GM12878 (cell line): ENCODE measurements around the gene CREBBP. TPM values are rescaled to one million over a fixed set of nuclear protein-coding genes. Genes with fewer than 3 reads are reported as not detected.

ENCODE experiments used
- ATAC-seq: fragments of 200-7000 bp; cut with Tn5 transposase; 3 replicates; pipeline ENCODE4 v1.9.1; 2020; ENCODE audit warnings: mild to moderate bottlenecking, moderate library complexity
- Bru-seq: library from RNA; stranded (reverse); fragments of 400-500 nt; gene quantifications from one replicate; lab custom pipeline; 2021; lab: Mats Ljungman, UMichigan
- BruChase-seq, 2 experiments: library from RNA; stranded (reverse); fragments of 400-500 nt; gene quantifications; one replicate each; lab custom pipeline; 2021; lab: Mats Ljungman, UMichigan
- BruUV-seq: library from RNA; stranded (reverse); fragments of 400-500 nt; replicated peaks from 2 replicates; lab custom pipeline; 2021; lab: Mats Ljungman, UMichigan
- CTCF ChIA-PET: fragments of 300-600 bp; sonication (Branson Sonifier 250); formaldehyde crosslinking; extraction: SDS; loops from one replicate; lab custom pipeline; 2021; ENCODE audit warnings: inconsistent platforms; lab: Yijun Ruan, JAX
- POLR2A ChIA-PET: fragments of 350-600 bp; formaldehyde crosslinking; extraction: SDS; loops from one replicate; lab custom pipeline; 2021; ENCODE audit warnings: inconsistent platforms; lab: Charles Lee
- RAD21 ChIA-PET: fragments of 300-600 bp; sonication (Branson Sonifier 250); formaldehyde crosslinking; loops from one replicate; lab custom pipeline; 2023; ENCODE audit warnings: antibody characterized with exemption; ENCODE audit not compliant: unreplicated experiment; lab: Charles Lee
- SMC1A ChIA-PET: fragments of 300-600 bp; sonication (Branson Sonifier 250); formaldehyde crosslinking; loops from one replicate; lab custom pipeline; 2023; ENCODE audit not compliant: unreplicated experiment, uncharacterized antibody; lab: Charles Lee
- DNase-seq: peaks from one replicate; pipeline ENCODE4 v3.0.0-alpha.2; 2011; ENCODE audit warnings: low read depth, low spot score
- FAIRE-seq: peaks from 3 replicates; lab custom pipeline; 2011; peaks lifted over from hg19 to GRCh38; lab: Jason Lieb, UNC
- H2AFZ ChIP-seq: 2 replicates; pipeline ENCODE4 v1.6.0; 2011; ENCODE audit warnings: low read depth, low read length, control low read depth; ENCODE audit not compliant: control insufficient read depth
- H3K27ac ChIP-seq: 2 replicates; pipeline ENCODE4 v1.5.1; 2011; ENCODE audit warnings: control low read depth; ENCODE audit not compliant: control insufficient read depth, insufficient read depth
- H3K27me3 ChIP-seq, 2 experiments: replicated peaks in 1 of 2; 2 replicates each; pipeline versions ENCODE4 v1.6.0 to v1.6.1; 2011; ENCODE audit warnings: low read length in 1 of 2; ENCODE audit not compliant: control insufficient read depth in 2 of 2, insufficient read depth in 2 of 2
- H3K36me3 ChIP-seq, 2 experiments: 2 replicates each; pipeline ENCODE4 v1.5.1; 2011; ENCODE audit warnings: low read length in 1 of 2; ENCODE audit not compliant: control insufficient read depth in 2 of 2, insufficient read depth in 2 of 2
- H3K4me1 ChIP-seq: 2 replicates; pipeline ENCODE4 v1.6.1; 2011; ENCODE audit warnings: mild to moderate bottlenecking, low read length, moderate library complexity, mixed read lengths; ENCODE audit not compliant: control insufficient read depth, insufficient read depth
- H3K4me2 ChIP-seq: 2 replicates; pipeline ENCODE4 v1.6.0; 2011; ENCODE audit warnings: control low read depth; ENCODE audit not compliant: control insufficient read depth, insufficient read depth
- H3K4me3 ChIP-seq: fragments of 200-600 bp; sonication (generic); 2 replicates; pipeline ENCODE4 v1.5.1; 2016
- H3K79me2 ChIP-seq: 2 replicates; pipeline ENCODE4 v1.6.0; 2011; ENCODE audit warnings: low read length; ENCODE audit not compliant: control insufficient read depth, insufficient read depth
- H3K9ac ChIP-seq: 2 replicates; pipeline ENCODE4 v1.8.0; 2011; ENCODE audit warnings: low read length, control low read depth, mixed read lengths; ENCODE audit not compliant: control insufficient read depth, insufficient read depth
- H3K9me3 ChIP-seq: replicated peaks from 3 replicates; pipeline ENCODE4 v1.5.1; 2011; ENCODE audit warnings: mild to moderate bottlenecking, low read length; ENCODE audit not compliant: control insufficient read depth, insufficient read depth
- H4K20me1 ChIP-seq: 2 replicates; pipeline ENCODE4 v1.6.0; 2011; ENCODE audit not compliant: control insufficient read depth, insufficient read depth
- ATF3 ChIP-seq: IDR thresholded peaks from 2 replicates; pipeline ENCODE4 v1.6.1; 2011; ENCODE audit warnings: low read depth, mild to moderate bottlenecking, low read length, moderate library complexity, borderline replicate concordance; ENCODE audit errors: extremely low read depth
- BACH1 ChIP-seq: fragments of 450-650 bp; IDR thresholded peaks from 2 replicates; pipeline ENCODE4 v1.6.1; 2017; ENCODE audit warnings: mild to moderate bottlenecking, borderline replicate concordance
- CREM ChIP-seq: IDR thresholded peaks from 2 replicates; pipeline ENCODE4 v1.6.1; 2014; ENCODE audit warnings: antibody characterized with exemption, low read depth
- DPF2 ChIP-seq: fragments of 450-650 bp; IDR thresholded peaks from 2 replicates; pipeline ENCODE4 v1.6.1; 2017; ENCODE audit warnings: mild to moderate bottlenecking
- ETV6 ChIP-seq, 2 experiments: fragments of 450-650 bp in 1 of 2; IDR thresholded peaks in 1 of 2; conservative IDR thresholded peaks in 1 of 2; 2 replicates each; pipeline ENCODE4 v1.6.1; 2014; ENCODE audit warnings: antibody characterized with exemption in 1 of 2, borderline replicate concordance in 1 of 2, low read depth in 1 of 2, mild to moderate bottlenecking in 1 of 2, moderate library complexity in 1 of 2
- GATAD2B ChIP-seq: fragments of 450-650 bp; conservative IDR thresholded peaks from 2 replicates; pipeline ENCODE4 v1.6.1; 2017; ENCODE audit warnings: low read depth, mild to moderate bottlenecking, moderate library complexity
- IKZF1 ChIP-seq: fragments of 450-650 bp; conservative IDR thresholded peaks from 2 replicates; pipeline ENCODE4 v1.6.1; 2017; ENCODE audit warnings: antibody characterized with exemption, mild to moderate bottlenecking
- LARP7 ChIP-seq: fragments of 450-650 bp; IDR thresholded peaks from 2 replicates; pipeline ENCODE4 v1.6.1; 2017; ENCODE audit warnings: mild to moderate bottlenecking
- MXI1 ChIP-seq: fragments of 150-350 bp; IDR thresholded peaks from 2 replicates; pipeline ENCODE4 v1.6.1; 2011; ENCODE audit warnings: low read depth, mild to moderate bottlenecking, inconsistent platforms, low read length, improper control_type of control experiment
- PAX5 ChIP-seq: IDR thresholded peaks from 2 replicates; pipeline ENCODE4 v1.6.1; 2011; ENCODE audit warnings: low read depth, low read length, borderline replicate concordance
- POLR2A ChIP-seq: IDR thresholded peaks from 2 replicates; pipeline ENCODE4 v1.6.1; 2011; ENCODE audit warnings: low read depth, mild to moderate bottlenecking, low read length
- POLR2AphosphoS5 ChIP-seq: IDR thresholded peaks from 2 replicates; pipeline ENCODE4 v1.6.1; 2011; ENCODE audit warnings: mild to moderate bottlenecking, low read length, inconsistent platforms
- SREBF2 ChIP-seq: IDR thresholded peaks from 2 replicates; pipeline ENCODE4 v1.6.1; 2012; ENCODE audit warnings: mild to moderate bottlenecking, low read length
- SUPT20H ChIP-seq: IDR thresholded peaks from 2 replicates; pipeline ENCODE4 v1.6.1; 2011; ENCODE audit warnings: low read depth, mild to moderate bottlenecking, low read length, moderate library complexity, borderline replicate concordance; ENCODE audit not compliant: control insufficient read depth
- SUZ12 ChIP-seq: fragments of 200-600 bp; sonication (generic); IDR thresholded peaks from one replicate; pipeline ENCODE4 v1.6.1; 2018; ENCODE audit warnings: antibody characterized with exemption, mild to moderate bottlenecking; ENCODE audit not compliant: unreplicated experiment
- YY1 ChIP-seq: IDR thresholded peaks from 2 replicates; pipeline ENCODE4 v1.6.1; 2011; ENCODE audit warnings: low read depth, mild to moderate bottlenecking, low read length
- ZNF207 ChIP-seq: fragments of 450-650 bp; IDR thresholded peaks from 2 replicates; pipeline ENCODE4 v1.6.1; 2014; ENCODE audit warnings: antibody characterized with exemption, mild to moderate bottlenecking, borderline replicate concordance
- ZNF384 ChIP-seq: IDR thresholded peaks from 2 replicates; pipeline ENCODE4 v1.6.1; 2012; ENCODE audit warnings: low read depth, mild to moderate bottlenecking, low read length, improper control_type of control experiment, borderline replicate concordance
- ZNF622 ChIP-seq: fragments of 450-650 bp; IDR thresholded peaks from 2 replicates; pipeline ENCODE4 v1.6.1; 2017; ENCODE audit warnings: mild to moderate bottlenecking, inconsistent platforms
- WGBS: methylation state at CpG from one replicate; pipeline ENCODE4 v1.1.6; 2016; ENCODE audit warnings: low lambda C conversion rate; ENCODE audit not compliant: insufficient replicate concordance, insufficient coverage; ENCODE audit errors: missing lambda C conversion rate; 5-methylcytosine and 5-hydroxymethylcytosine counted together
- in situ Hi-C: fragments of 300-500 bp; cut with MboI; formaldehyde crosslinking; loops from 9 replicates; pipeline ENCODE4 v1.14.3; 2018; ENCODE audit warnings: mixed read lengths
- intact Hi-C: fragments of 100-400 bp; cut with micrococcal nuclease; formaldehyde crosslinking; loops from one replicate; pipeline ENCODE4 v1.14.2; 2022; ENCODE audit not compliant: unreplicated experiment
- long read RNA-seq, 2 experiments: library from polyadenylated mRNA; unstranded; transcript quantifications; one replicate each; pipeline ENCODE4 v2.0.0, GENCODE V29; 2019 to 2020
- polyA minus RNA-seq, 3 experiments: library from RNA; depleted of rRNA, polyadenylated mRNA; stranded (reverse); fragments of >200 nt; gene quantifications; 2 replicates each; pipeline ENCODE4 v1.2.3, GENCODE V29; 2011
- polyA plus RNA-seq, 11 experiments: library from polyadenylated mRNA; depleted of rRNA in 4 of 11; unstranded in 6 of 11; stranded (reverse) in 5 of 11; fragments of >200 nt; fragmentation: Nextera tagmentation in 4 of 11; fragmentation: Illumina TruSeq in 1 of 11; extraction: Ambion mirVana in 4 of 11; extraction: Trizol in 1 of 11; gene quantifications; 1 replicate in 1 of 11; 2 replicates in 10 of 11; pipeline versions ENCODE4 v1.2.1 to v1.2.3, GENCODE V29; 2011 to 2016; ENCODE audit warnings: inconsistent platforms in 2 of 11, missing spikeins in 2 of 11, low read depth in 1 of 11
- total RNA-seq, 4 experiments: library from RNA; depleted of rRNA in 3 of 4; stranded (reverse); fragments of >200 nt in 3 of 4; fragmentation: Illumina TruSeq in 1 of 4; extraction: Trizol in 1 of 4; gene quantifications; 2 replicates each; pipeline versions ENCODE4 v1.2.1 to v1.2.3, GENCODE V29; 2013 to 2021

The CREBBP gene
- 81.9 and 88.7 TPM in 2 replicates for total RNA-seq (2013; cell fraction: nucleolus; rRNA removed)
- total RNA-seq (2014; rRNA removed) (9.8 and 11.2 TPM in 2 replicates), total RNA-seq (2014; rRNA removed; fragmentation: Illumina TruSeq; extraction: Trizol) (7.5 and 8.7 TPM in 2 replicates), total RNA-seq (2021) (26.7 and 32.7 TPM in 2 replicates), polyA plus RNA-seq (2011; rRNA removed) (2.9 and 5.0 TPM in 2 replicates), polyA plus RNA-seq (2014; fragmentation: Illumina TruSeq; extraction: Trizol) (13.9 and 19.4 TPM in 2 replicates), polyA plus RNA-seq (2014; fragmentation: Nextera tagmentation; extraction: Ambion mirVana) (1 to 10 TPM; 3.4 to 3.8 TPM), polyA plus RNA-seq (2014; rRNA removed) (14.1 and 16.9 TPM in 2 replicates), polyA plus RNA-seq (2016; fragmentation: Nextera tagmentation; extraction: Ambion mirVana) (1 to 10 TPM; 6.6 to 8.3 TPM), polyA minus RNA-seq (2011; rRNA and poly(A)+ RNA removed) (19.5 and 29.1 TPM in 2 replicates), Bru-seq, nascent RNA (percentile 84 among the genes with signal in this experiment), BruChase-seq, experiment 1, labeled RNA remaining after a 6-hour chase (percentile 89 among the genes with signal in this experiment), BruChase-seq, experiment 2, labeled RNA remaining after a 2-hour chase (percentile 85 among the genes with signal in this experiment)
- 8.6 TPM for polyA plus RNA-seq (2011; ENCODE audit: low read depth)
- polyA plus RNA-seq (2011; cell fraction: cytosol; rRNA removed) = 4.2 and 6.9 TPM in 2 replicates
- polyA plus RNA-seq (2011; cell fraction: nucleus; rRNA removed) = 16.3 and 21.2 TPM in 2 replicates
- 15.3 and 22.5 TPM in 2 replicates for polyA plus RNA-seq (2012)
- 15.9 and 16.2 TPM in 2 replicates for polyA minus RNA-seq (2011; cell fraction: cytosol; rRNA and poly(A)+ RNA removed)
- polyA minus RNA-seq (2011; cell fraction: nucleus; rRNA and poly(A)+ RNA removed) = 23.0 and 57.8 TPM in 2 replicates
- long read RNA-seq, experiment 1, partial matches to known transcripts = 2 of 3 reads
- long read RNA-seq, experiment 1, other reads (novel, unspliced or antisense) = 1 of 3 reads
- long read RNA-seq, experiment 2, partial matches to known transcripts = 14 of 19 reads
- long read RNA-seq, experiment 2, other reads (novel, unspliced or antisense) = 5 of 19 reads

GRCh38 chr16:3880623-3881498 lies at the start of gene CREBBP:
CREBBP (minus strand) TSS chr16:3880713; CDS start chr16:3879916, 797 bp downstream.
- Histone ChIP-seq H3K27ac (peak within 1 kb of the TSS; percentile 69), H2AFZ (peak within 1 kb of the TSS; percentile 77), H3K27me3 (no peaks in the 10 kb centered on the region), H3K4me2 (peak within 1 kb of the TSS; percentile 96), H3K9ac (peak within 1 kb of the TSS; percentile 83), H3K79me2 (peaks cover 39% of the 10 kb centered on the region), H3K4me1 (peaks cover 11% of the 10 kb centered on the region), H3K9me3 (no peaks in the 10 kb centered on the region), H3K36me3 (no peaks in the 10 kb centered on the region; a peak in 1 of 4 replicates), H3K4me3 (peak within 1 kb of the TSS; percentile 80), H4K20me1 (peaks cover 12% of the 10 kb centered on the region; the same call in 1 of the 2 replicates)
- ChIA-PET POLR2A (no interaction called here), CTCF (interaction anchor here (0.6 to 1.4 kb wide), 3 partner anchors 99 to 373 kb away, joined by 3 to 5 read pairs (median 3); no protein-coding TSS in a partner anchor), RAD21 (interaction anchor here (1.0 to 1.4 kb wide), 5 partner anchors 9 to 372 kb away, joined by 3 to 6 read pairs (median 4); partner anchors contain the start of gene TRAP1), SMC1A (interaction anchor here (0.8 to 1.2 kb wide), 2 partner anchors 88 to 192 kb away, joined by 3 read pairs; no protein-coding TSS in a partner anchor)
- WGBS = 19% methylated on average over 38 of the region's 96 CpGs
- intact Hi-C loops (no loop called here), in situ Hi-C loops (no loop called here)
- peak; percentile 88 for ATAC-seq
- FAIRE-seq = no peak
- DNase-seq = no peak
- BruUV-seq = no TSS peak
- TF ChIP-seq ETV6 (conservative IDR thresholded peaks at IDR 0.05 in 1 of 2, IDR thresholded peaks at IDR 0.05 in 1 of 2; ENCODE audit: borderline replicate concordance in 1 of 2, low read depth in 1 of 2) (no peak), MXI1 (peak; percentile 32; the same call in 1 of the 2 replicates), DPF2 (peak; percentile 79), POLR2AphosphoS5 (no peak), LARP7 (peak; percentile 88), ZNF207 (0 out of 2 replicates have a peak, but pooled peaks have one; percentile 72), ZNF384 (peak; percentile 91), PAX5 (no peak), ATF3 (no peak), SUPT20H (no peak), GATAD2B (peak; percentile 79), SUZ12 (no peak), IKZF1 (peak; percentile 87), SREBF2 (no peak), ZNF622 (no peak), POLR2A (peak; percentile 82), BACH1 (peak; percentile 90), CREM (0 out of 2 replicates have a peak, but pooled peaks have one; percentile 18), YY1 (peak; percentile 90)
